ENCODE data around the gene DYRK3. TPM values are rescaled to one million over a fixed set of nuclear protein-coding genes. Genes with fewer than 3 reads are reported as not detected.

Gene DYRK3
- total and polyA plus RNA-seq, 2 experiments from 2014 or later, result 18.2 to 31.5 TPM

- WGBS, 2 experiments (ENCODE audit: low coverage in 1 of 2, low lambda C conversion rate in 2 of 2, missing lambda C conversion rate in 2 of 2), result 92 to 94% methylated on average over 5 of the region's 5 CpGs
- Histone ChIP-seq H3K79me2 (ENCODE audit: insufficient read depth) (peaks cover 64% of the 10 kb centered on the region), H3F3A (ENCODE audit: insufficient read depth) (peaks cover 5% of the 10 kb centered on the region; the same call in 1 of the 2 replicates), H3K9me3 (ENCODE audit: low read depth) (no peaks in the 10 kb centered on the region), H3K9ac (no peak overlapping the region), H3K4me1 (ENCODE audit: insufficient read depth) (no peaks in the 10 kb centered on the region), H3K27me3 (replicated peaks; ENCODE audit: insufficient read depth) (no peaks in the 10 kb centered on the region), H3K4me3 (no peak overlapping the region), H3K27ac (no peak overlapping the region), H3K9me2 (ENCODE audit: insufficient read depth) (no peaks in the 10 kb centered on the region), H2AFZ (no peak overlapping the region), H3K4me2 (ENCODE audit: unreplicated experiment) (no peak overlapping the region), H3K36me3 (ENCODE audit: low read depth) (peaks cover 17% of the 10 kb centered on the region), H4K20me1 (ENCODE audit: insufficient read depth) (no peaks in the 10 kb centered on the region)
- TF ChIP-seq EZH2 (IDR thresholded peaks at IDR 0.05; ENCODE audit: insufficient read depth, poor library complexity, severe bottlenecking), result no peak
- no peak for TF ChIP-seq EZH2phosphoT487 (IDR thresholded peaks at IDR 0.05; ENCODE audit: insufficient read depth, low read depth)
- DNase-seq, result no peak
- in situ Hi-C loops (cut with MboI), result no loop called here
Measured at GRCh38 chr1:206649261-206649921, 14.1 kb downstream of the DYRK3 start.

- H3K79me2 ChIP-seq (ENCODE audit: insufficient read depth), result peaks cover 49% of the 10 kb centered on the region
- no peaks in the 10 kb centered on the region for H3K27me3 ChIP-seq (replicated peaks; ENCODE audit: insufficient read depth)
- H3K36me3 ChIP-seq (ENCODE audit: low read depth), result peaks cover 17% of the 10 kb centered on the region
- H3K9me3 ChIP-seq (ENCODE audit: low read depth), result no peaks in the 10 kb centered on the region
- TF ChIP-seq EZH2 (IDR thresholded peaks at IDR 0.05; ENCODE audit: insufficient read depth, poor library complexity, severe bottlenecking), result no peak
- TF ChIP-seq EZH2phosphoT487 (IDR thresholded peaks at IDR 0.05; ENCODE audit: insufficient read depth, low read depth), result no peak
- no peak overlapping the region for H3K27ac ChIP-seq
- in situ Hi-C loops (cut with MboI), result no loop called here
- H3F3A ChIP-seq (ENCODE audit: insufficient read depth), result peaks cover 7% of the 10 kb centered on the region; the same call in 1 of the 2 replicates
- H2AFZ ChIP-seq, result no peak overlapping the region
- no peak overlapping the region for H3K4me2 ChIP-seq (ENCODE audit: unreplicated experiment)
- no peaks in the 10 kb centered on the region for H4K20me1 ChIP-seq (ENCODE audit: insufficient read depth)
- 96 to 99% methylated on average over 3 of the region's 3 CpGs for WGBS, 2 experiments (ENCODE audit: low coverage in 1 of 2, low lambda C conversion rate in 2 of 2, missing lambda C conversion rate in 2 of 2)
- no peak overlapping the region for H3K4me3 ChIP-seq
- no peaks in the 10 kb centered on the region for H3K4me1 ChIP-seq (ENCODE audit: insufficient read depth)
- no peaks in the 10 kb centered on the region for H3K9me2 ChIP-seq (ENCODE audit: insufficient read depth)
- no peak overlapping the region for H3K9ac ChIP-seq
- DNase-seq, result no peak
Measured at GRCh38 chr1:206651014-206651413, 15.7 kb downstream of the DYRK3 start.

GRCh38 chr1:206651958-206652890 lies 16.9 kb downstream of the DYRK3 start:
- no peak overlapping the region for H3K4me2 ChIP-seq (ENCODE audit: unreplicated experiment)

GRCh38 chr1:206653715-206654459 lies 18.6 kb downstream of the DYRK3 start:
- in situ Hi-C loops (cut with MboI), result no loop called here
- no peak overlapping the region for H3K9ac ChIP-seq
- H3K4me1 ChIP-seq (ENCODE audit: insufficient read depth), result no peaks in the 10 kb centered on the region
- H4K20me1 ChIP-seq (ENCODE audit: insufficient read depth), result no peaks in the 10 kb centered on the region
- no peak for DNase-seq
- H2AFZ ChIP-seq, result no peak overlapping the region
- H3K9me3 ChIP-seq (ENCODE audit: low read depth), result no peaks in the 10 kb centered on the region
- TF ChIP-seq EZH2 (IDR thresholded peaks at IDR 0.05; ENCODE audit: insufficient read depth, poor library complexity, severe bottlenecking), result no peak
- TF ChIP-seq EZH2phosphoT487 (IDR thresholded peaks at IDR 0.05; ENCODE audit: insufficient read depth, low read depth), result no peak
- 76 to 78% methylated on average over 7 of the region's 7 CpGs for WGBS, 2 experiments (ENCODE audit: low coverage in 1 of 2, low lambda C conversion rate in 2 of 2, missing lambda C conversion rate in 2 of 2)
- H3K36me3 ChIP-seq (ENCODE audit: low read depth), result no peaks in the 10 kb centered on the region
- H3K27me3 ChIP-seq (replicated peaks; ENCODE audit: insufficient read depth), result no peaks in the 10 kb centered on the region
- H3F3A ChIP-seq (ENCODE audit: insufficient read depth), result peaks cover 11% of the 10 kb centered on the region
- no peak overlapping the region for H3K4me2 ChIP-seq (ENCODE audit: unreplicated experiment)
- no peak overlapping the region for H3K27ac ChIP-seq
- H3K79me2 ChIP-seq (ENCODE audit: insufficient read depth), result peaks cover 20% of the 10 kb centered on the region
- no peak overlapping the region for H3K4me3 ChIP-seq
- H3K9me2 ChIP-seq (ENCODE audit: insufficient read depth), result no peaks in the 10 kb centered on the region

More at GRCh38 chr1:206651958-206652890, 16.9 kb downstream of the DYRK3 start:
- 95 to 97% methylated on average over 5 of the region's 5 CpGs for WGBS, 2 experiments (ENCODE audit: low coverage in 1 of 2, low lambda C conversion rate in 2 of 2, missing lambda C conversion rate in 2 of 2)
- Histone ChIP-seq H2AFZ (no peak overlapping the region), H3K27me3 (replicated peaks; ENCODE audit: insufficient read depth) (no peaks in the 10 kb centered on the region), H3K27ac (no peak overlapping the region), H3K36me3 (ENCODE audit: low read depth) (peaks cover 14% of the 10 kb centered on the region), H3K79me2 (ENCODE audit: insufficient read depth) (peaks cover 36% of the 10 kb centered on the region), H3K9me2 (ENCODE audit: insufficient read depth) (no peaks in the 10 kb centered on the region), H3K9ac (no peak overlapping the region), H3K4me3 (no peak overlapping the region), H3F3A (ENCODE audit: insufficient read depth) (peaks cover 9% of the 10 kb centered on the region), H3K9me3 (ENCODE audit: low read depth) (no peaks in the 10 kb centered on the region), H4K20me1 (ENCODE audit: insufficient read depth) (no peaks in the 10 kb centered on the region), H3K4me1 (ENCODE audit: insufficient read depth) (no peaks in the 10 kb centered on the region)
- in situ Hi-C loops (cut with MboI), result no loop called here
- peak; percentile 30 for DNase-seq
- no peak for TF ChIP-seq EZH2 (IDR thresholded peaks at IDR 0.05; ENCODE audit: insufficient read depth, poor library complexity, severe bottlenecking)
- no peak for TF ChIP-seq EZH2phosphoT487 (IDR thresholded peaks at IDR 0.05; ENCODE audit: insufficient read depth, low read depth)
